ENCODE measurements around the gene MON1A.

DNA sequence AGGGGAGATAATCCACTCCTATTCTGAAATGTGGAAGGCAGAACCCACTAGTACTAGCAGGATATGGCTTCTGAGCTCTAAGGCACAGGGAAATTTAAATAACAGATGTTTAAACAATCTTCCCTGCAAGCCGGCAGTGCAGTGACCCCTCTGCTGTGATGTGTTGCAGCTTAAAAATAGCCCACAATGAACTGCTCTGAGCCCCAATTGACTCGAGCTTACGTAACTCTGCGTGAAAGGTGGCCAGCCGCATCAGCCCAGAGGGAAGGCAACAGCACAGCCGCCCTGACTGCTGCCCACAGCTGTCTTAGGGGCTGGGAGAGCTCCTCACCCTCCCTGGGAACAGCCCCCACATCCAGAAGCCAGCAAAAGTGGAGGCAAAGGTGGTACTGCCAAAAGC is 47.4 kb downstream of the MON1A start:
- TF ChIP-seq POLR2A (IDR thresholded peaks at IDR 0.05; ENCODE audit: low read depth, low read length) (no peak), TAF1 (IDR thresholded peaks at IDR 0.05; ENCODE audit: borderline replicate concordance, low read depth, low read length) (no peak), POLR2AphosphoS5 (IDR thresholded peaks at IDR 0.05; ENCODE audit: low read depth, low read length) (no peak)
